ENCODE data around the gene SGK2. TPM values are rescaled to one million over a fixed set of nuclear protein-coding genes. Genes with fewer than 3 reads are reported as not detected.

Gene SGK2
- total RNA-seq, 2 donors from 2014 or later = 7.9 to 10.9 TPM

DNA sequence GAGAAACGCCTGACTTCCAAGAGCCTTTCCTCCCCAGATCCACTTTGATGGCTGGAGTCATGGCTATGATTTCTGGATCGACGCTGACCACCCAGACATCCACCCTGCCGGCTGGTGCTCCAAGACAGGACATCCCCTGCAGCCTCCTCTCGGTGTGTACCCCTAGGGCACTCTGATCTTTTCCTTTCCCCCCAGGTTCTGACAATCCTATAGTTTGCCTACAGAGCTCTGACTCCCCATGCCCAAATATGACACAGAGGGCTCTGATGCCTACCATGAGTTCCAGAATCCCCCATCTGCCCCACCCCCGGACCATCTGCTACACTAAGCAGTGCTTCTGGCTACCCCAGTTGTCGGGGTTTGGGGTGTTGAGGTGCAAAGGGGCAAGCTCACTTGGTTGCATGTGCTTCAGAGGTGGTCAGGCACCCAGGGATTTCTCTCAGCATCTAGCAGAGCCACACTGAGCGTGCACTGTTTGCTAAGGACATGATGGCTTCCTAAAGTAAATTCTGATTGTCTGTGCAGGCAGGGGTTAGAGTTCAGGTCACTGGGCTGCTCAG, 24.0 kb upstream of the SGK2 start:
- DNase-seq (no peak), ATAC-seq (no peak)
- intact Hi-C loops (cut with DNase I) = no loop called here

GRCh38 chr20:43535370-43536004, 23.3 kb upstream of the SGK2 start:
- intact Hi-C loops (cut with DNase I) = no loop called here
- ATAC-seq = no peak
- no peak for DNase-seq

DNA sequence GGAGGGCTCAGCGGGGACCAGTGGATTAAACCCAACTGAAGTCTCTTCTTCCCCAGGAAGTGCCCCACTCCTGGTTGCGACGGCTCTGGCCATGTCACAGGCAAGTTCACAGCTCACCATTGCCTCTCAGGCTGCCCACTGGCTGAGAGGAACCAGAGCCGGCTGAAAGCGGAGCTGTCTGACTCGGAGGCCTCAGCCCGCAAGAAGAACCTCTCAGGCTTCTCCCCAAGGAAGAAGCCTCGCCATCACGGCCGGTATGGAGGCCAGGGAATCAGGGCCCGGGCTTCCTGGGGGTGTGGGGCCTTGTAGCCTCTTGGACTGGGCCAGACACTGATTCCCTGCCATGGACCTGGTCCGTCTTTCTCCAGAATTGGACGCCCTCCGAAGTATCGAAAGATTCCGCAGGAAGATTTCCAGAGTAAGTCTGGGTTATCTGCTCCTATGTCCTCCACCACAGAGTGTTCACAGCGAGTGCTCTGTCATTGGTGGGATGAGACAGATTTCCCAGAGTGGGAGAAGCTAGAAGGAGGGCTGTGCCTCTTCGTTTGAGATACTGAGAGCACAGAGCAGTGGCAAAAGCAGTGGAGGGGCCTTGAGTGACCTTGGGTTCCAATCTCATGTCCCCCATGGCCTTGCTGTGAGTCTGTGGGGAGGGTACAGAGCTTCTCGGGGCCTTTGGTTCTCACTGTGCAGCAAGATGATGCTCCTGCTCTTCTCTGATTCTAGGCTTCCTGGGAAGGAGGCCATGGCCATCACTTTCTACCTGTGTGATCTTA, 22.6 kb upstream of the SGK2 start:
- DNase-seq (no peak), ATAC-seq (no peak)
- intact Hi-C loops (cut with DNase I) = no loop called here

DNA sequence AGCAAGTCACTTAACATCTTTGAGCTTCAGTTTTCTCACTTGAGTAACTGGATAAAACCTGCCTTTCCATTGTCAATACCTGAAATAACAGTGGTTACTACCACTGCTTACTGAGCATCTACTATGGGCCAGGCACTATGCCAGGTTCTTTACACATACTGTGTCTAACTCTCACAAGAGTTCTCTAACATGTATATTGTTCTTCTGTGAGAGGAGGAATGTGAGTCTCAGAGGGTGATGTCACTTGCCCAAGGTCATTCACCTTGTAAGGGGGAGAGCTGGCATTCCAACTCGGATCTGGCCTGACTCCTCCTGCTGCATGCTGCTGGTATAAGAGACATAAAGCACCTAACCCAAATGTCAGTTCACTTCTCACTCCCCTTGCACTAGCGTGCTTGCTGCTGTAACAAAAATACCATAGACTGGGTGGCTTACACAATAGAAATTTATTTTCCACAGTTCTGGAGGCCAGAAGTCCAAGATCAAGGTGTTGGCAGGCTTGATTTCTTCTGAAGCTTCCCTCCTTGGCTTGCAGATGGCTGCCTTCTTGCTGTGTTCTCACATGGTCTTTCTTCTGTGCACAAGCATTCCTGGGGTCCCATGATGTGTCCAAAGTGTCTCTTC, 21.9 kb upstream of the SGK2 start:
- DNase-seq (no peak), ATAC-seq (no peak)
- intact Hi-C loops (cut with DNase I) = no loop called here

GRCh38 chr20:43537921-43538877, 20.6 kb upstream of the SGK2 start:
- intact Hi-C loops (cut with DNase I) = no loop called here
- ATAC-seq = peak; percentile 54 to 69
- DNase-seq = peak; percentile 64

DNA sequence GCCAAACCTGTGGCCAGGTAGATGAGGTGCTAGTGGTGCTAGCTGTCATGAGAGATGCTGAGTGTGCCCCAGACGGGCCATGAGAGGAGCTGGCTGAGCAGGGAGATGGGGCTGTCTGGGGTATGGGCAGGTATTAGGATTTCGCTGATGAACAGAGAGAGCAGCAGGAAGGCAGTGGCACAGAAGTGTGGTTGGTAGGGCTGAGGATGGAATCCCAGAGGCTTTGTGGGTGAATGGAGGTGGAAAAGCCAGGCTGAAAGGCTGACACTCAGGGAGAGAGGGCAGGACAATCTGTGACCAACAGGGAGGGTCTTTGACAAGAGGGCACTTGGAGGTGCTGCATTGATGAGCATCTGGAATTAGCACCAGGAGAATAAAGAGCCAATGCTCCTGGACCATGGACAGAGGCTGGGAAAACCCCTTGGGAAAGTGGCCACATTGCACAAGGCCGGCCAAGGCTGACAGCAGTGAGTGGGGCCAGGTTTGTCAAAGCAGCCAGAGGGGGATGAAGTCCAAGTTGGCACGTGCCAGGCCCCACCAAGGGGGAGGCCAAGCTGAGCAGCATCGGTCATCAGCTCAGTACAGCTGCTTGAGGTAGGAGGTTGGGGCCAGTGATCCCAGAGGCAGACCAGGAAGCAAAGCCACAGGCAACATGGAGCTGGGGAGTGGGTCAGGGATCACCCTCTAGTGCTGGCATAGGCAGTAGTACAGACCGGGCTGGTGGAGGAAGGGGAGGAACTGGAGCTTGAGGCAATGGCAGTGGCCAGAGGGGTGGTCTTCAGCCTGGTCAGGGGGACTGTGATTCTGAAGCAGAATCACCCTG, 19.7 kb upstream of the SGK2 start:
- intact Hi-C loops (cut with DNase I) = no loop called here
- DNase-seq (no peak), ATAC-seq (peak in 1 of 2 donors; percentile 64)

DNA sequence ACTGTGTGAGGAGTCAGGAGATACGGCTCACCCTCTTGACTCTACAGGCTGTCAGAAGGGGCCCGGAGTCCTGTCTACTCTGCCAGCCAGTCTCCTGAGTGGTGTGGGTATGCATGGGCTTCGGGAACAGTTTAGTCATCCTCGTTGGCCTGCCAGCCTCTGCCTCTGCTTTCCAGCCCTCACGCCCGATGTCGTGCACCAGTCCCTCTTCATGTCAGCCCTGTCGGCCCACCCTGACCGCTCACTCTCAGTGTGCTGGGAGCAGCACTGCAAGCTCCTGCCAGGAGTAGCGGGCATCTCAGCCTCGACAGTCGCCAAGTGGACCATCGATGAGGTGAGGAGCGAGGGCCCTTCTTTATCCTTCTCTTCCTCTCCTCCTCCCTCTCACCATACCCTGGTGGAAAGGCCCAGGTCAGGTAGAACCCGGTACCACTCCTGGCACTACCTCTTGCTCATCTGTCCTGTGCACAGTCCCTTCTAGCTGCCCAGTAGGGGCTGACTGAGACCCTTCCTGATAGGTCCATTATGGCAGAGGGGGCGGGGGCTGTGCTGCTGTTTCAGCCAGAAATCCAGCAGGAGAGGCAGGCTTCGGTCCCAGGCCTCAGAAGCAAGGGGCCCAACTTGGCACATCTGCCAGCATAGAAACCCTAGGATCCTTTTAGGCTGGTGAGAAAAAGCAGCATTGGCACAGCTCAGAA, 18.7 kb upstream of the SGK2 start:
- intact Hi-C loops (cut with DNase I) = no loop called here
- ATAC-seq (no peak), DNase-seq (no peak)

GRCh38 chr20:43540673-43541060, 18.2 kb upstream of the SGK2 start:
- ATAC-seq (no peak), DNase-seq (no peak)
- intact Hi-C loops (cut with DNase I) = no loop called here

DNA sequence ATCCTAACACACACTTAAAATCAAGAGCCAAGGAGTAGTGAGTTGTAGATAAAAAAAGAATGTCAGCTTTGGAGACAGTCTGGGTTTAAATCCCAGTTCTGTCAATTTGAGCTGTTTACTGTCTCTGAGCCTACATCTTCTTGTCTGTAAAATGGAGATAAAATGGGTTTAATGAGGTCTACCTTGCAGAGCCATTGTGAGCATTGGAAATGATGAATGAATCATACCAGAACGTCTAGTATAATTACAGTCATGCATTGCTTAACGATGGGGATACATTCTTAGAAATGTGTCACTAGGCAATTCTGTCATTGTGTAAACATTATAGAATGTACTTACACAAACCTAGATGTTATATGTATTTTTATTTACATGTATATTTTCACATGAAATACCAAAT, 17.6 kb upstream of the SGK2 start:
- DNase-seq = no peak
- ATAC-seq = no peak
- intact Hi-C loops (cut with DNase I) = no loop called here

DNA sequence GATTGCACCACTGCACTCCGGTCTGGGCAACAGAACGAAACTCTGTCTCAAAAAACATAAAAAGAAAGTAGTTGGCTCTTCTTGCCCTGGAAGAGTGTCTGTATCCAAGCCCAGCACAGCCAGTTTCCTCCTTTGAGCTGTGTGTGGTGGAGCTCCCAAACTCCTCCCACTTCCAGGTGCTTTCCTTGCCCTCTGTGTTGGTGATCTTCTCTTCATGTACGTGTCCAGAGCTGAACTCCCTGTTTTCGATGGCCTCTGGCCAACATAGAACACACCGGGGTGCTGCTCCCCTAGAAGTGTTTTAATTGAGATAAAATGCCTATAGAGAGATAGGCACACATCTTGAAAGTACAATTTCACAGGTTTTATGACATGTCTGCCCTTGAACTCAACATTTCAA, 16.7 kb upstream of the SGK2 start:
- DNase-seq = no peak
- ATAC-seq = no peak
- intact Hi-C loops (cut with DNase I) = no loop called here

GRCh38 chr20:43542674-43543073, 16.2 kb upstream of the SGK2 start:
- no peak for DNase-seq
- intact Hi-C loops (cut with DNase I) = no loop called here

DNA sequence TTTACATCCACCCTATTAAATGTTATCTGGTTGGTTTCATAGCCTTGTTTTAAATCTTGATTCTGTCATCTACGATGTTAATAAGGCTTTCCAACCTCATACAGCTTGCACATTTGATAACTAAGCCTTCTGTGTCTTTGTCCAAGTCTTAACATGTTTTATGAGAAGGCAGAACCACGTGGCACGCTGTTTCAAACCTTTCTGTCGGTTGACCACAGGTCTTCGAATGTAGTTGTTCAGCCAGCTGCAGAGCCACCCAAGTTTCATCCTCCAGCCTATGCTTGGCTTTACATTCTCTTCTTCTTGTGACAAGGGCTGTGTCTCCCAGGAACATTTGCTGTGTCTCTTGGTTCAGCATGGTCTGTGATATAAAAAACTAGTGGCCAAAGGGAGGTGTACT, 15.7 kb upstream of the SGK2 start:
- DNase-seq = no peak
- ATAC-seq = no peak
- intact Hi-C loops (cut with DNase I) = no loop called here

More at GRCh38 chr20:43542674-43543073, 16.2 kb upstream of the SGK2 start:
- no peak for ATAC-seq

GRCh38 chr20:43544501-43544900, 14.3 kb upstream of the SGK2 start:
- ATAC-seq (no peak), DNase-seq (no peak)
- intact Hi-C loops (cut with DNase I) = no loop called here

GRCh38 chr20:43545837-43546578, 12.8 kb upstream of the SGK2 start:
- ATAC-seq (no peak), DNase-seq (no peak)
- intact Hi-C loops (cut with DNase I) = no loop called here

DNA sequence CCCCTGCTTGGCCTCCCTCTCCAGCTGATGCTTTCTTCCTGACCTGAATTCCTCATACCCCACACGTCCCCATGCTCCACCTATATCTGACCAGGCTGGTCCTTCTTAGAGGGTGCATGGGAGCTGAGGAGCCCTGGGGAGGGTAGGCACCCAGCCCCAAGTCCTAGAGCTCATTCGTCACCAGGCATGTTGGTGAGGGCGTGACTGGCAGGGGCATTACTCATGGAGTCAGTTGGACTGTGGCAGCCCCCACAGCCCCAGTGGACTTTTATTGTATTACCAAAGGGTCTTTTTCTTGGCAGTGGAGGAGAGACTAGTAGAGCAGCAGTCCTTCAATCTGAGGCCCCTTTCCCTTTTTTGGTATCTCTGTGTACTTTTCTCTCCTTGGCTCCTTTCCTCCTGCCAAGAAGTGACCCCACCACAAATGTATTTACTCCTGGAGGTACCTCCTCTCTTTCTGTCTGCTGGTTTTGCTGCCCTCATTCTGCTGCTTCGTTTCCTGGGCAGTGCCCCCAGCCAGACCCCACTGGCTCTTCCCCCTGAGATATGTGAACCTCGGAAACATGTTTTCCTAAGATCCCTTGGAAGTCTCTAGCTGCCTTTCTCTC, 10.4 kb upstream of the SGK2 start:
- intact Hi-C loops (cut with DNase I) = no loop called here
- no peak for ATAC-seq
- DNase-seq = no peak

- DNase-seq (no peak), ATAC-seq (no peak)
- intact Hi-C loops (cut with DNase I) = no loop called here
Observed at GRCh38 chr20:43549416-43550065, 9.3 kb upstream of the SGK2 start.

Data from left cardiac atrium (tissue), 4 donors.